HepG2 (cell line): ENCODE data around the gene ATN1. TPM values are rescaled to one million over a fixed set of nuclear protein-coding genes. Genes with fewer than 3 reads are reported as not detected.
A peak's percentile ranks its signal among the peaks of the same experiment; 100 is the strongest.

Experiments
- KMT2B ChIP-seq: IDR thresholded peaks from 2 replicates; pipeline ENCODE4 v1.6.1; 2016; ENCODE audit warnings: missing genetic modification reagents, missing compliant biosample characterization
- MTF2 ChIP-seq: sonication (generic); formaldehyde crosslinking; IDR thresholded peaks from 2 replicates; pipeline ENCODE4 v1.5.0; 2020; ENCODE audit warnings: missing genetic modification reagents, borderline replicate concordance
- MYC ChIP-seq: sonication (generic); formaldehyde crosslinking; IDR thresholded peaks from 2 replicates; pipeline ENCODE4 v1.9.0; 2021; ENCODE audit warnings: missing genetic modification reagents, borderline replicate concordance
- NAIF1 ChIP-seq: sonication (generic); formaldehyde crosslinking; IDR thresholded peaks from 2 replicates; pipeline ENCODE4 v1.5.0; 2020; ENCODE audit warnings: mild to moderate bottlenecking, missing genetic modification reagents, borderline replicate concordance
- NONO ChIP-seq, 2 experiments: fragments of 450-650 bp in 1 of 2; sonication (generic) in 1 of 2; formaldehyde crosslinking in 1 of 2; IDR thresholded peaks in 1 of 2; conservative IDR thresholded peaks in 1 of 2; 2 replicates each; pipeline versions ENCODE4 v1.6.1 to v1.8.0; 2017 to 2022; ENCODE audit warnings: mild to moderate bottlenecking in 1 of 2, missing genetic modification reagents in 1 of 2, moderate library complexity in 1 of 2
- POGK ChIP-seq: sonication (generic); formaldehyde crosslinking; conservative IDR thresholded peaks from 2 replicates; pipeline ENCODE4 v1.8.0; 2022; ENCODE audit warnings: mild to moderate bottlenecking, moderate library complexity, missing genetic modification reagents
- RARG ChIP-seq: sonication (generic); formaldehyde crosslinking; IDR thresholded peaks from 2 replicates; pipeline ENCODE4 v1.4.0; 2020; ENCODE audit warnings: low read depth, mild to moderate bottlenecking, missing genetic modification reagents
- SMYD3 ChIP-seq: sonication (generic); formaldehyde crosslinking; IDR thresholded peaks from 2 replicates; pipeline ENCODE4 v1.8.1; 2023; ENCODE audit warnings: mild to moderate bottlenecking, missing genetic modification reagents
- SNAI1 ChIP-seq: sonication (generic); formaldehyde crosslinking; IDR thresholded peaks from 2 replicates; pipeline ENCODE4 v1.5.0; 2020; ENCODE audit warnings: mild to moderate bottlenecking, missing genetic modification reagents, borderline replicate concordance
- SNAPC2 ChIP-seq: sonication (generic); formaldehyde crosslinking; IDR thresholded peaks from 2 replicates; pipeline ENCODE4 v1.8.1; 2022; ENCODE audit warnings: mild to moderate bottlenecking, missing genetic modification reagents
- ZBTB2 ChIP-seq: sonication (generic); formaldehyde crosslinking; IDR thresholded peaks from 2 replicates; pipeline ENCODE4 v1.8.0; 2022; ENCODE audit warnings: low read depth, missing genetic modification reagents
- ZBTB42 ChIP-seq: sonication (generic); formaldehyde crosslinking; IDR thresholded peaks from 2 replicates; pipeline ENCODE4 v1.5.0; 2020; ENCODE audit warnings: mild to moderate bottlenecking, missing genetic modification reagents
- ZBTB44 ChIP-seq: sonication (generic); formaldehyde crosslinking; IDR thresholded peaks from 2 replicates; pipeline ENCODE4 v1.4.0; 2020; ENCODE audit warnings: missing genetic modification reagents
- ZBTB7B ChIP-seq: sonication (generic); formaldehyde crosslinking; IDR thresholded peaks from 2 replicates; pipeline ENCODE4 v1.4.0; 2020; ENCODE audit warnings: missing genetic modification reagents
- ZC3H13 ChIP-seq: sonication (generic); formaldehyde crosslinking; IDR thresholded peaks from 2 replicates; pipeline ENCODE4 v1.8.1; 2023; ENCODE audit warnings: mild to moderate bottlenecking, missing genetic modification reagents, moderate library complexity
- ZFP82 ChIP-seq: sonication (generic); formaldehyde crosslinking; IDR thresholded peaks from 2 replicates; pipeline ENCODE4 v1.5.1; 2020; ENCODE audit warnings: mild to moderate bottlenecking, missing genetic modification reagents, borderline replicate concordance
- ZKSCAN8 ChIP-seq: IDR thresholded peaks from 2 replicates; pipeline ENCODE4 v1.6.1; 2016; ENCODE audit warnings: borderline replicate concordance, missing genetic modification reagents, missing compliant biosample characterization
- ZMYM2 ChIP-seq: sonication (generic); formaldehyde crosslinking; IDR thresholded peaks from 2 replicates; pipeline ENCODE4 v1.8.0; 2022; ENCODE audit warnings: mild to moderate bottlenecking, missing genetic modification reagents
- ZNF17 ChIP-seq: sonication (generic); formaldehyde crosslinking; IDR thresholded peaks from 2 replicates; pipeline ENCODE4 v1.5.0; 2020; ENCODE audit warnings: mild to moderate bottlenecking, missing genetic modification reagents
- ZNF264 ChIP-seq: sonication (generic); formaldehyde crosslinking; IDR thresholded peaks from 2 replicates; pipeline ENCODE4 v1.4.0; 2020; ENCODE audit warnings: missing genetic modification reagents
- ZNF280B ChIP-seq: sonication (generic); formaldehyde crosslinking; IDR thresholded peaks from 2 replicates; pipeline ENCODE4 v1.5.0; 2020; ENCODE audit warnings: missing genetic modification reagents, mild to moderate bottlenecking, borderline replicate concordance
- ZNF850 ChIP-seq: sonication (generic); formaldehyde crosslinking; conservative IDR thresholded peaks from 2 replicates; pipeline ENCODE4 v1.9.0; 2021; ENCODE audit warnings: mild to moderate bottlenecking, missing genetic modification reagents
- polyA plus RNA-seq, 8 experiments: library from polyadenylated mRNA; depleted of rRNA in 3 of 8; stranded (reverse) in 7 of 8; unstranded in 1 of 8; fragments of >200 nt; fragmentation: Illumina TruSeq in 4 of 8; extraction: Trizol in 4 of 8; gene quantifications; 2 replicates each; pipeline versions ENCODE4 v1.2.1 to v1.2.3, GENCODE V29; 2011 to 2016; ENCODE audit warnings: low read depth in 4 of 8, missing spikeins in 1 of 8, mixed read lengths in 1 of 8; ENCODE audit not compliant: insufficient read depth in 1 of 8
- total RNA-seq, 5 experiments: library from RNA; depleted of rRNA; stranded (reverse); fragments of >200 nt; fragmentation: Illumina TruSeq; extraction: Trizol; gene quantifications; 2 replicates each; pipeline ENCODE4 v1.2.3, GENCODE V29; 2016; ENCODE audit warnings: low read depth in 1 of 5

ATN1 gene
- total and polyA plus RNA-seq, 2 of the 13 experiments (the other 11 are each of a cell fraction or from before 2014, with no cell fraction given): 2.1 to 8.6 TPM

GRCh38 chr12:6937481-6938352, 10.0 kb downstream of the ATN1 start (continued):
- TF ChIP-seq ZBTB44 (CRISPR knock-in tag) (peak; percentile 68; the same call in 1 of the 2 replicates), KMT2B (peak; percentile 90), RARG (CRISPR knock-in tag) (no peak), NONO (IDR thresholded peaks at IDR 0.05) (no peak), NONO (CRISPR knock-in tag; conservative IDR thresholded peaks at IDR 0.05) (peak; percentile 94), SMYD3 (CRISPR knock-in tag) (peak; percentile 88; the same call in 1 of the 2 replicates), NAIF1 (CRISPR knock-in tag) (peak; percentile 95), POGK (peak; percentile 95), ZBTB2 (CRISPR knock-in tag) (peak; percentile 23; the same call in 1 of the 2 replicates), MTF2 (CRISPR knock-in tag) (no peak), ZC3H13 (CRISPR knock-in tag) (peak; percentile 99), ZFP82 (CRISPR knock-in tag) (no peak; the same call in 1 of the 2 replicates), ZMYM2 (CRISPR knock-in tag) (no peak), ZNF17 (CRISPR knock-in tag) (no peak), SNAI1 (CRISPR knock-in tag) (no peak; the same call in 1 of the 2 replicates), MYC (CRISPR knock-in tag) (peak; percentile 89), SNAPC2 (CRISPR knock-in tag) (peak; percentile 98), ZNF280B (CRISPR knock-in tag) (peak; percentile 91; the same call in 1 of the 2 replicates), ZNF850 (CRISPR knock-in tag) (no peak), ZBTB7B (CRISPR knock-in tag) (peak; percentile 82; the same call in 1 of the 2 replicates), ZBTB42 (peak; percentile 26; the same call in 1 of the 2 replicates), ZKSCAN8 (CRISPR knock-in tag) (peak; percentile 23; the same call in 1 of the 2 replicates), ZNF264 (CRISPR knock-in tag) (0 out of 2 replicates have a peak, but pooled peaks have one; percentile 59)
